Stimulated activated CD8-positive, alpha-beta memory T cell treated with anti-CD3 and anti-CD28 coated beads, Interleukin-12 subunit alpha, Interleukin-12 subunit beta, amount 100 ng/mL, for 1 hour (primary cell): ENCODE results near the gene RETREG1.
"Not testable (repeated sequence)": the region's sequence is repeated elsewhere in the genome, so short reads cannot be mapped to it uniquely, and the experiment has no call there.

Experiments used
- DNase-seq: peaks from one replicate; pipeline ENCODE4 v3.0.0-alpha.2; 2020; ENCODE audit warnings: low read depth

RETREG1 gene

GRCh38 chr5:16554110-16554509 is 62.7 kb downstream of the RETREG1 start:
- no peak for DNase-seq

GRCh38 chr5:16552666-16553343 is 64.0 kb downstream of the RETREG1 start:
- DNase-seq, result peak; percentile 16

- no peak for DNase-seq
Measured at GRCh38 chr5:16551628-16552027, 65.2 kb downstream of the RETREG1 start.

GRCh38 chr5:16550316-16550952 is 66.4 kb downstream of the RETREG1 start:
- DNase-seq, result no peak

DNA sequence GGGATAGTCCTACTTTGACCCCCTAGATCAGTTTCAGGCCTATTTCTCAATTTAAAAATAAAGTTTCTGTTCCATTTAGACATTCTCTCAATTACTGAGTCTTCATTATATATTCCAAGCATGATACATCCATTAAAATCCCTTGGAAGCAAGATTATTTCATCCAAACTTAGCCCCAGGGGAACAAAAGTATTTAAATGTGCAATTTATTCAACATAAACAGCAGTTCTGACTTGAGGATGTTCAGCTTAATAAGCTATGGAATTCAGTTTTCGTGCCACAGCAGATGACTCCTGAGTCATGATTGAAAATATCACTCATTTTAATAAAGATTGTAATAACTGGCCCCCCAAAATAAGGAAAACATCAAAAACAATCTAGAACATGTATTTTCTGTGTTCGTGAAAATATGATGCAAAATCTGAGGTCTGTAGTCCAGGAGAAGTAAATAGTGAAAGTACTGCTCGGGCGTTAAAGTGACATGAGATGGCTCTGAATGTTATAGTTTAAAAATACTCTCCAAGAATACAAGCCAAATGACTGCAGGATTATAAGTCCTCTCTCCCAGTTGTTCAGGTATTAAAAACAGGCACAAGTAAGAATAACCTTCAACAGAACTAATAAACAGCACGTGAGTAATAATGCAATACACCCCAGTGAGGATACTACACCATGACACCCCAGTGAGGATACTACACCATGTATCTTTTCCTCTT is 67.1 kb downstream of the RETREG1 start:
- no peak for DNase-seq

GRCh38 chr5:16548812-16549211 is 68.0 kb downstream of the RETREG1 start:
- DNase-seq, result no peak

DNA sequence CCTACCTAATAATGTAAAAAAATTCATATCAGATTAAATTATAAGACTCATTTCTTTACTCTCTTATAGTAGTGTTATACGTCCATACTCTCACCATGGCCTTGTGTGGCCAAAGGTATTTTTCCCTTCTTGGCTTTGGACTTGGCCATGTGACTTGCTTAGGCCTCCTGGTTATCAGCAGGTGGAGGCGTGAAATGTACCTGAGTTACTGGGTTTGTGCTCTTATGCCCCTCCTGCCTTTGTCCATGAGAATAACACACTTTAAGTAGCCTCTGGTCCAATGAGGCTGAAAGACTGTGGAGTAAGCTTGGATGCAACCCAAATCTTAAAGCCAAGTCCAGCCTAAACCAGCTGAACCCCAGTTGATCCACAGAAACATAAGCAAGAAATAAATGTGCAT is 68.7 kb downstream of the RETREG1 start:
- no peak for DNase-seq

DNA sequence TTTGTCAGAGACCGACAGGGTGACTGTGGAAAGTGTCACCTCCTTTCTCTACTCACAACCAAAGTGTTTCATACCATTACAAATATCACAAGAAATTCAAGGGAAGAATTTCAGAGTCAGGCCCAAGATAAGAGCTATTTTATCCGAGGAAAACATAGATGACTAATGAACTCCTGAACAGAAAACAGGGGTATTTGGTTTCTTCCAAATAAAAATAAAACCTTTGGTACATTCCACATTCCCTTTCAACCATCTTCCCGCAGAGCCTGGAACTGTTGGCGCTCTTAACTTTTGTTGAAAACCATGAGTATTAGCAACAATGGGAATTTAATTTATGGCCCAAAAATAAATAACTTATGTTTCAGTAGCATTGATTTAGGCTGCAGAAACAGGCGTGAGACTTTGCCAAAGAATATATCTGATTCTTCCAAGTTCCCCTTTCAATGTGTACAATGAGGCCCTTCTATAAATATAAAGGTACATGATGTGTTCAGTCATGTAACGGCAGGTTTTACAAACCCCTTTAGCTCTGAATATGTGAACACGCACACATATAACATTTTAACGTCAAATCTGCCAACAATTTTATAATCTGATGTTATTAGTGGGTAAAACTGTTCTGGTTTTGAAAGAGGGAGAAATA is 69.5 kb downstream of the RETREG1 start:
- no peak for DNase-seq

- DNase-seq, result no peak
Measured at GRCh38 chr5:16546732-16547131, 70.1 kb downstream of the RETREG1 start.

- DNase-seq, result no peak
Measured at GRCh38 chr5:16544607-16545374, 72.0 kb downstream of the RETREG1 start.

DNA sequence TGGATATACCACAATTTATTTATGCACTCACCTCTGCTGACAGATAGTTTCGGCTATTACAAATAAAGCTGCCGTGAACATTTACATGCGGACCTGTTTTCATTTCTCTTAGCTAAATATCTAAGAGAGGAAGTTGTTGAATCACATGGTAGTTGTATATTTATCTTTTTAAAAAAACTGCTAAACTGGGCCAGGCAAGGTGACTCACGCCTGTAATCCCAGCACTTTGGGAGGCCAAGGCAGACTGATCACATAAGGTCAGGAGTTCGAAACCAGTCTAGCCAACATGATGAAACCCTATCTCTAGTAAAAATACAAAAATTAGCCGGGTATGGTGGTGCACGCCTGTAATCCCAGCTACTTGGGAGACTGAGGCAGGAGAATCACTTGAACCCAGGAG is 73.6 kb downstream of the RETREG1 start:
- not testable (repeated sequence) for DNase-seq

DNA sequence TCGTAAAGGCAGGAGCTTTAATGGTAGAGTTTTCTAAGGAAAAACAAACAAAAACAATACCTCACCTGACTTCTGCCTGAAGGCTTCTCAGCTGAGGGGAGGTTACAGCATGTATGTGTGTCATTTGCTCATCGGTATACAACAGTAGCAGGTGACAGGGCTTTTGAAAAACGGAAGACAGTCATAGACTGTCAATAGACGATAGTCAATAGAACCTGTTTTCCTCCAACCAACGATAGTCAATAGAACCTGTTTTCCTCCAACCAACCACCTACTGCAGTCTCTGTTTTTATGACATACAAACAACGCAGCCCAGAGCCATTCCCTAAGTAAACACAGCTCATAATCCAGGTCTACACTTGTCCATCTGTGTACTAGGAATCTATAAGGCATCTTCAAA is 74.6 kb downstream of the RETREG1 start:
- no peak for DNase-seq

DNA sequence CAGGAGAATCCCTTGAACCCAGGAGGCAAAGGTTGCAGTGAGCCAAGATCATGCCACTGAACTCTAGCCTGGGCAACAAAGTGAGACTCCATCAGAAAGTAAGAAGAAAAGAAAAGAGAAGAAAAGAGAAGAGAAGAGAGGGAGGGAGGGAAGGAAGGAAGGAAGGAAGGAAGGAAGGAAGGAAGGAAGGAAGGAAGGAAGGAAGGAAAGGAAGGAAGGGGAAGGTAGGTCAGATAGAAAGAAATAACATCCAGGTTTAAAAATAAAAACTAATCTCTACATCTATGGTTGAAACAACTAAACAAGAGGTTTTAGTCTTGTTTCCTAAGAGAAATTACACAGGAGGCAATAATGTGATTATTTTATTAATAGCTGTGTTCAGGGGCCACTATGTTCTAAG is 75.2 kb downstream of the RETREG1 start:
- not testable (repeated sequence) for DNase-seq

DNA sequence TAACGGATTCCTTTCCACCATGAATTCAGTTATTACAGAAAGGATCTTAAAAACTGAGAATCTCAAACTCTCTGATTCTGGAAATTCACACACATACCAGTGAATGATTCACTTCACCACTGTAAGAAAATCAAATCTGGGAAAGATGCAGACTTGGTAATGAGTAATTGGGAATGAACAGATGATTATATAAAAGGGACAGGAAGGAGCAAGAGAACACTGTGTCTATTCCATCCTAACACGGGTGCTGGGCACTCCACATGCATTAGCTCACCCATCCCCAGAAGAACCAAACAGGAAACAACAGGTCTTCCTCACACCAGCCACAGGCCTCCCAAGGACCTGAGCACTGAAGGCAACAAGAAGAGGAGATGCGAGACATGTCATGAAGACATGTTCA is 76.4 kb downstream of the RETREG1 start:
- no peak for DNase-seq

- no peak for DNase-seq
Measured at GRCh38 chr5:16539169-16539666, 77.6 kb downstream of the RETREG1 start.

- no peak for DNase-seq
Measured at GRCh38 chr5:16538006-16538405, 78.8 kb downstream of the RETREG1 start.

DNA sequence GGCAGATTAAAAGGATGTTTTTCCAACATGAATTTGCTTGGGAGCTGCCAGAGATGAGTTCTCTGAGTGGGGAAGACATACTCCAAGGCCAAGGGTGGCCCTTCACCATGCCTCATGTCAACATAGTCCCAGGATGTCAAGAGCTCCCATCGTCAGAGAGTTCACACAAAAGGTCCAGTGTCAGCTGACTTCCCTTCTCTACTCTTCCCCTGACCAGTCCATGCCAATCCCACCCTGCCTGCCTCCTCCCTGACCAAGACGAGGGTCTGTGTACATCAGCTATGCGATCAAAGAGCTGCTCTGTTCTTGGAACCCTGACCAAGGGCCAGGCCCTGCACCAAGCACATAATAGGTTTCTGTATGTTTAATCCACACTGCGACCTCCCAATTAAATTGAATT is 80.0 kb downstream of the RETREG1 start:
- no peak for DNase-seq

GRCh38 chr5:16536246-16536645 is 80.6 kb downstream of the RETREG1 start:
- DNase-seq, result no peak

- DNase-seq, result no peak
Measured at GRCh38 chr5:16534280-16534679, 82.5 kb downstream of the RETREG1 start.

DNA sequence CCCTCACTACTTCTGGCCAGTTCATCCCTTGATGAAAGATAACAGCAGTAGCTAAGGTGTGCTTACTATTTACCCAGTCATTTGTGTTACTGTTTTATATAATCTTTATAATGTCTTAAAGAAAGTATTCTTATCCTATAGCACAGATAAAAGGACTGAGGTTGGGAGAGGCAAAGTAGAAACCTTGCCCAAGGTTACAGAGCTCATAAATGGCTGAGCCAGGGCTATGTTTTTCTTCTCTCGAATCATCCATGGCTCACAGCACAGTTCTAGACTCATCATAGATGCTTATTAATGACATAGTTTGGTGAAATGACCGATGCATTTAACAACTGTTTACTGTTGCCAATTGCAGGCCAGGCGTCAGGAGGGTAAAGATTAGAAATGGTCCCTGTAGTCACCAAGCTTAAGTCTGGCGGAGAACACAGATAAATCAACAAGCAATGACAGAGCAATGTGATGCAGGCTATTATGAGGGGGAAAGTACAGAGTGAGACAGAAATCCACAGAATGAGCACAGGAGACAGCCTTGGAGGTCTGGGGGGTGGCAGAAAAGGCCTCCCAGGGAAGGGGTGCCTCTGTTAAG is 85.6 kb downstream of the RETREG1 start:
- no peak for DNase-seq

- DNase-seq, result no peak
Measured at GRCh38 chr5:16529306-16529705, 87.5 kb downstream of the RETREG1 start.
